PFSK-1 (cell line): ENCODE results near the gene GPATCH2.

ENCODE experiments used
- FOXP2 ChIP-seq: optimal IDR thresholded peaks from 2 replicates; pipeline ENCODE3; 2011; ENCODE audit warnings: borderline replicate concordance, control low read depth, inconsistent platforms; ENCODE audit not compliant: insufficient read depth; ENCODE audit errors: extremely low read length, extremely low read depth
- POLR2AphosphoS5 ChIP-seq: IDR thresholded peaks from 2 replicates; pipeline ENCODE4 v1.6.1; 2012; ENCODE audit warnings: low read depth, mild to moderate bottlenecking, control low read depth, low read length, moderate library complexity

GRCh38 chr1:217542837-217543236, 88.1 kb downstream of the GPATCH2 start:
- TF ChIP-seq FOXP2 (no peak), POLR2AphosphoS5 (no peak)
